Transverse colon (tissue), 4 donors: ENCODE data around the gene LGI2.

Source experiments
- CTCF ChIP-seq, 5 experiments: fragments of 200-600 bp in 3 of 5; fragments of 450-650 bp in 2 of 5; sonication (generic) in 3 of 5; IDR thresholded peaks; 1 replicate in 2 of 5; 2 replicates in 3 of 5; pipeline ENCODE4 v1.5.1; 2016 to 2017; ENCODE audit warnings: antibody characterized with exemption in 5 of 5, inconsistent platforms in 3 of 5, mild to moderate bottlenecking in 2 of 5, moderate library complexity in 1 of 5
- POLR2A ChIP-seq: fragments of 450-650 bp; IDR thresholded peaks from one replicate; pipeline ENCODE4 v1.6.1; 2016; ENCODE audit warnings: antibody characterized with exemption, mild to moderate bottlenecking, moderate library complexity
- POLR2AphosphoS5 ChIP-seq, 3 donors: sonication (generic); formaldehyde crosslinking; IDR thresholded peaks; one replicate each; pipeline ENCODE4 v1.6.1; 2016; ENCODE audit warnings: antibody characterized with exemption in 3 of 3

GRCh38 chr4:24992968-24993367 lies 37.8 kb downstream of the LGI2 start:
- TF ChIP-seq CTCF (IDR thresholded peaks at IDR 0.05), result no peak
- no peak for TF ChIP-seq POLR2AphosphoS5 (IDR thresholded peaks at IDR 0.05)
- TF ChIP-seq POLR2A, result no peak
